Measurements from ENCODE around the gene DDX20.
"Not testable (repeated sequence)": the region's sequence is repeated elsewhere in the genome, so short reads cannot be mapped to it uniquely, and the experiment has no call there.

DDX20 gene

GRCh38 chr1:111791776-111792175, 36.1 kb downstream of the DDX20 start:
- DNase-seq (ENCODE audit: low read depth in 2 of 2), result no peak

GRCh38 chr1:111792249-111792648, 36.5 kb downstream of the DDX20 start:
- DNase-seq (ENCODE audit: low read depth in 2 of 2), result no peak

GRCh38 chr1:111793923-111794322, 38.2 kb downstream of the DDX20 start:
- no peak for DNase-seq (ENCODE audit: low read depth in 2 of 2)

GRCh38 chr1:111795401-111795800, 39.7 kb downstream of the DDX20 start:
- no peak for DNase-seq (ENCODE audit: low read depth in 2 of 2)

GRCh38 chr1:111798580-111798979, 42.9 kb downstream of the DDX20 start:
- DNase-seq (ENCODE audit: low read depth in 2 of 2), result no peak

- DNase-seq (ENCODE audit: low read depth in 2 of 2), result not testable (repeated sequence)
Observed at GRCh38 chr1:111799722-111800121, 44.0 kb downstream of the DDX20 start.

GRCh38 chr1:111801071-111801850, 45.6 kb downstream of the DDX20 start:
- no peak for DNase-seq (ENCODE audit: low read depth in 2 of 2)

- no peak for DNase-seq (ENCODE audit: low read depth in 2 of 2)
Observed at GRCh38 chr1:111802110-111802509, 46.4 kb downstream of the DDX20 start.

- DNase-seq (ENCODE audit: low read depth in 2 of 2), result no peak
Observed at GRCh38 chr1:111802984-111803383, 47.3 kb downstream of the DDX20 start.

- no peak for DNase-seq (ENCODE audit: low read depth in 2 of 2)
Observed at GRCh38 chr1:111803951-111804350, 48.2 kb downstream of the DDX20 start.

- DNase-seq (ENCODE audit: low read depth in 2 of 2), result no peak
Observed at GRCh38 chr1:111804776-111805175, 49.1 kb downstream of the DDX20 start.

GRCh38 chr1:111805251-111805650, 49.5 kb downstream of the DDX20 start:
- no peak for DNase-seq (ENCODE audit: low read depth in 2 of 2)

GRCh38 chr1:111811891-111812290, 56.2 kb downstream of the DDX20 start:
- DNase-seq (ENCODE audit: low read depth in 2 of 2), result no peak

GRCh38 chr1:111812306-111812705, 56.6 kb downstream of the DDX20 start:
- no peak for DNase-seq (ENCODE audit: low read depth in 2 of 2)

- no peak for DNase-seq (ENCODE audit: low read depth in 2 of 2)
Observed at GRCh38 chr1:111813440-111814304, 58.0 kb downstream of the DDX20 start.

GRCh38 chr1:111814305-111814628, 58.6 kb downstream of the DDX20 start:
- no peak for DNase-seq (ENCODE audit: low read depth in 2 of 2)

- DNase-seq (ENCODE audit: low read depth in 2 of 2), result no peak
Observed at GRCh38 chr1:111814642-111815041, 58.9 kb downstream of the DDX20 start.
